ENCODE data around the gene LENG1. TPM values are rescaled to one million over a fixed set of nuclear protein-coding genes. Genes with fewer than 3 reads are reported as not detected.

The LENG1 gene
- total RNA-seq, 1 experiment from 2014 or later = 1.6 TPM

DNA sequence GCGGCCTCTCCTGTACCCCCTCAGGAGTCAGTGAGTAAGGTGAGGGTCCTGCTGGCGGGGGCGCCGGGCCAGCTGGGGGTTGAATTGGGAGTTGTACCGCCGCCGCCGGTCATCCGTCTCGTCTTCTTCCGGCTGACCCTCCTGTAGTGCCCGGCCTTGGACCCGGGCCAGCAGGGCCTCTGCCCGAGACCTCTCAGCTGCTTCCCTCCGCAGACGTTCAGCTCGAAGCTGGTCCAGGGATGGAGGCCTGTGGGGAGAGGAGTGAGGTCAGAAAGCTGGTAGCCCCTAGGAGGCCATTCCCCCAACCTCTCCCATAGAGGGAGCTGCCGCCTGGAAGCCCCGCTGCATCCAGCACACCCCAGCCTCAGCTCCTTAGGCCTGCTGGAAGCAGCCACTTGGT is 3.8 kb downstream of the LENG1 start:
- Histone ChIP-seq H2AFZ (ENCODE audit: low read length) (no peak overlapping the region), H3K9me3 (ENCODE audit: low read length) (no peaks in the 10 kb centered on the region), H3K9me2 (replicated peaks; ENCODE audit: insufficient read depth, low read length) (no peaks in the 10 kb centered on the region), H3K27ac (ENCODE audit: low read length) (no peak overlapping the region), H3K4me2 (ENCODE audit: low read depth, low read length, poor library complexity, severe bottlenecking) (no peak overlapping the region), H3K79me2 (ENCODE audit: low read length) (peaks cover 8% of the 10 kb centered on the region), H3K27me3 (ENCODE audit: low read length) (no peaks in the 10 kb centered on the region), H4K20me1 (ENCODE audit: insufficient read depth, low read depth, low read length) (peaks cover 32% of the 10 kb centered on the region), H3K4me3 (ENCODE audit: low read length) (no peak overlapping the region), H3K4me1 (ENCODE audit: low read length) (peaks cover 26% of the 10 kb centered on the region), H3K9ac (ENCODE audit: low read length) (no peak overlapping the region), H3K36me3 (ENCODE audit: insufficient read depth, low read length) (peaks cover 44% of the 10 kb centered on the region)
- DNase-seq = no peak

GRCh38 chr19:54154603-54155345 is 4.7 kb downstream of the LENG1 start:
- no peak overlapping the region for H2AFZ ChIP-seq (ENCODE audit: low read length)
- H3K4me3 ChIP-seq (ENCODE audit: low read length) = no peak overlapping the region
- 0 out of 2 replicates have a peak, but pooled peaks cover 3% of the 10 kb centered on the region for H3K79me2 ChIP-seq (ENCODE audit: low read length)
- no peaks in the 10 kb centered on the region for H3K9me2 ChIP-seq (replicated peaks; ENCODE audit: insufficient read depth, low read length)
- DNase-seq = no peak
- peaks cover 39% of the 10 kb centered on the region for H4K20me1 ChIP-seq (ENCODE audit: insufficient read depth, low read depth, low read length)
- no peak overlapping the region for H3K27ac ChIP-seq (ENCODE audit: low read length)
- H3K27me3 ChIP-seq (ENCODE audit: low read length) = no peaks in the 10 kb centered on the region
- no peak overlapping the region for H3K9ac ChIP-seq (ENCODE audit: low read length)
- peaks cover 50% of the 10 kb centered on the region for H3K36me3 ChIP-seq (ENCODE audit: insufficient read depth, low read length)
- H3K4me2 ChIP-seq (ENCODE audit: low read depth, low read length, poor library complexity, severe bottlenecking) = no peak overlapping the region
- no peaks in the 10 kb centered on the region for H3K9me3 ChIP-seq (ENCODE audit: low read length)
- peaks cover 22% of the 10 kb centered on the region for H3K4me1 ChIP-seq (ENCODE audit: low read length)

DNA sequence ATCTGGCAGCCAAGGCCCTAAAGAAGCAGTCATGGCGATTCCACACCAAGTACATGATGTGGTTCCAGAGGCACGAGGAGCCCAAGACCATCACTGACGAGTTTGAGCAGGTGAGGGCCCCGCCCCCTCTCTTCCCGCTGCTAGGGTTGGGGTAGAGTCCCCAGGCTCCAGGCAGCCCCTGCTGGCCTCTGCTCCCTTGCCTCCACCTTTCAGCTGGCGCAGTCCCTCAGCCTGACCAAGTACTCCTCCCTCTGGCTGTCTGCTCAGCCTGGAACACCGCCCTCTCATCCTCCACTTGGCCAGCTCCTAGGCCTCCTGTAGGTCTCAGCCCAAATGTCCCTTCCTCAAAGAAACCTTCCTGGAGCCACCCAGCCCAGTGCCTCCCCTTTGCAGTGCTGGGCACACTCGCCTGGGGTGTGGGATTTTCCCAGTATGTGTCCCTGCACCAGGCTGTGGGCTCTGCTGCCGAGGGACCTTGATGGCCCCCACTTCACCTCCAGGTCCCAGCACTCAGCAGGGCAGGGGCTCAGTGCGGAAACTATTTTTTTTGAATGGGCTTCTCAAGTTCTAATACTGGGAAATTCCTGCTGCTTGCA is 5.7 kb downstream of the LENG1 start:
- Histone ChIP-seq H3K9me2 (replicated peaks; ENCODE audit: insufficient read depth, low read length) (no peaks in the 10 kb centered on the region), H3K4me3 (ENCODE audit: low read length) (no peak overlapping the region), H3K27me3 (ENCODE audit: low read length) (no peaks in the 10 kb centered on the region), H2AFZ (ENCODE audit: low read length) (no peak overlapping the region), H3K9me3 (ENCODE audit: low read length) (no peaks in the 10 kb centered on the region), H3K9ac (ENCODE audit: low read length) (no peak overlapping the region), H3K36me3 (ENCODE audit: insufficient read depth, low read length) (peaks cover 58% of the 10 kb centered on the region), H4K20me1 (ENCODE audit: insufficient read depth, low read depth, low read length) (peaks cover 44% of the 10 kb centered on the region), H3K4me2 (ENCODE audit: low read depth, low read length, poor library complexity, severe bottlenecking) (no peak overlapping the region), H3K79me2 (ENCODE audit: low read length) (0 out of 2 replicates have a peak, but pooled peaks cover 3% of the 10 kb centered on the region), H3K4me1 (ENCODE audit: low read length) (peaks cover 17% of the 10 kb centered on the region), H3K27ac (ENCODE audit: low read length) (no peak overlapping the region)
- no peak for DNase-seq

DNA sequence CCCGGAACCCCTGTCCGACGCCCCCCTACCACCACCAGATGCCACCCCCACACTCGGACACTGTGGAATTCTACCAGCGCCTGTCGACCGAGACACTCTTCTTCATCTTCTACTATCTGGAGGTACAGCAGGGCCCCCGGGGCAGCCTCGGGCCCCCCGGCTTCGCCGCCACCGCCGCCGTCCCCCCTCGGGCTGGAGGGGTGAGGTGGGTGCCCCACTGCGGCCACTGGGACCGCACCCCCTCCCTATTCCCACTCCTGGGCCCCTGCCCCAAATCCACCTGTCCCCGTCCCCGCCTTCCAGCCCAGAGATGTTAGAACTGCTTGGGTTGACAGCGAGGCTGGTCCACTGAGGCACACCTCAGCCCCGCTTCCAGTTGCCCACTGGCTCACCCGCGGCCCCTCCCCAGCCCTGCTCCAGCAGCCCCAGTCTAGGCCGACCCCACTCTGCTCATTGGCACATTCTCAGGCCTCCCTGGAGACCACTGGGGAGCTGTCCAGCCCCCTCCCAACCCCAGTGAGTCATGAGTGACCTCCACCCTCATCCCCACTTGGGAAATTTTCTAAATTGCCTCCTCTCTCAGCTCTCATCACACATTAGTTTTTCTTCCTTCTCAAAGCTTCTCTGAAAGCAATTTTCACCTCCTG is 6.5 kb downstream of the LENG1 start:
- no peaks in the 10 kb centered on the region for H3K9me2 ChIP-seq (replicated peaks; ENCODE audit: insufficient read depth, low read length)
- peaks cover 63% of the 10 kb centered on the region for H3K36me3 ChIP-seq (ENCODE audit: insufficient read depth, low read length)
- no peaks in the 10 kb centered on the region for H3K79me2 ChIP-seq (ENCODE audit: low read length)
- peaks cover 37% of the 10 kb centered on the region for H4K20me1 ChIP-seq (ENCODE audit: insufficient read depth, low read depth, low read length)
- H2AFZ ChIP-seq (ENCODE audit: low read length) = no peak overlapping the region
- H3K27me3 ChIP-seq (ENCODE audit: low read length) = no peaks in the 10 kb centered on the region
- no peaks in the 10 kb centered on the region for H3K9me3 ChIP-seq (ENCODE audit: low read length)
- no peak overlapping the region for H3K4me2 ChIP-seq (ENCODE audit: low read depth, low read length, poor library complexity, severe bottlenecking)
- H3K9ac ChIP-seq (ENCODE audit: low read length) = no peak overlapping the region
- no peak overlapping the region for H3K27ac ChIP-seq (ENCODE audit: low read length)
- H3K4me1 ChIP-seq (ENCODE audit: low read length) = peaks cover 9% of the 10 kb centered on the region
- DNase-seq = no peak
- H3K4me3 ChIP-seq (ENCODE audit: low read length) = no peak overlapping the region

- Histone ChIP-seq H3K27ac (ENCODE audit: low read length) (no peak overlapping the region), H3K27me3 (ENCODE audit: low read length) (no peaks in the 10 kb centered on the region), H3K4me1 (ENCODE audit: low read length) (peaks cover 4% of the 10 kb centered on the region; the same call in 1 of the 2 replicates), H2AFZ (ENCODE audit: low read length) (no peak overlapping the region), H3K9me2 (replicated peaks; ENCODE audit: insufficient read depth, low read length) (no peaks in the 10 kb centered on the region), H3K4me3 (ENCODE audit: low read length) (no peak overlapping the region), H3K9me3 (ENCODE audit: low read length) (no peaks in the 10 kb centered on the region), H3K9ac (ENCODE audit: low read length) (no peak overlapping the region), H3K79me2 (ENCODE audit: low read length) (no peaks in the 10 kb centered on the region), H3K4me2 (ENCODE audit: low read depth, low read length, poor library complexity, severe bottlenecking) (no peak overlapping the region), H4K20me1 (ENCODE audit: insufficient read depth, low read depth, low read length) (peaks cover 39% of the 10 kb centered on the region), H3K36me3 (ENCODE audit: insufficient read depth, low read length) (peaks cover 63% of the 10 kb centered on the region)
- no peak for DNase-seq
These were observed 7.3 kb downstream of the LENG1 start for GRCh38 chr19:54152267-54152666.

GRCh38 chr19:54151362-54152035 is 8.0 kb downstream of the LENG1 start:
- Histone ChIP-seq H3K79me2 (ENCODE audit: low read length) (no peaks in the 10 kb centered on the region), H3K4me3 (ENCODE audit: low read length) (no peak overlapping the region), H3K4me1 (ENCODE audit: low read length) (no peaks in the 10 kb centered on the region), H3K36me3 (ENCODE audit: insufficient read depth, low read length) (peaks cover 64% of the 10 kb centered on the region), H3K27me3 (ENCODE audit: low read length) (no peaks in the 10 kb centered on the region), H2AFZ (ENCODE audit: low read length) (no peak overlapping the region), H3K9ac (ENCODE audit: low read length) (no peak overlapping the region), H3K27ac (ENCODE audit: low read length) (no peak overlapping the region), H3K9me3 (ENCODE audit: low read length) (no peaks in the 10 kb centered on the region), H3K4me2 (ENCODE audit: low read depth, low read length, poor library complexity, severe bottlenecking) (no peak overlapping the region), H3K9me2 (replicated peaks; ENCODE audit: insufficient read depth, low read length) (no peaks in the 10 kb centered on the region), H4K20me1 (ENCODE audit: insufficient read depth, low read depth, low read length) (peaks cover 42% of the 10 kb centered on the region)
- DNase-seq = no peak

DNA sequence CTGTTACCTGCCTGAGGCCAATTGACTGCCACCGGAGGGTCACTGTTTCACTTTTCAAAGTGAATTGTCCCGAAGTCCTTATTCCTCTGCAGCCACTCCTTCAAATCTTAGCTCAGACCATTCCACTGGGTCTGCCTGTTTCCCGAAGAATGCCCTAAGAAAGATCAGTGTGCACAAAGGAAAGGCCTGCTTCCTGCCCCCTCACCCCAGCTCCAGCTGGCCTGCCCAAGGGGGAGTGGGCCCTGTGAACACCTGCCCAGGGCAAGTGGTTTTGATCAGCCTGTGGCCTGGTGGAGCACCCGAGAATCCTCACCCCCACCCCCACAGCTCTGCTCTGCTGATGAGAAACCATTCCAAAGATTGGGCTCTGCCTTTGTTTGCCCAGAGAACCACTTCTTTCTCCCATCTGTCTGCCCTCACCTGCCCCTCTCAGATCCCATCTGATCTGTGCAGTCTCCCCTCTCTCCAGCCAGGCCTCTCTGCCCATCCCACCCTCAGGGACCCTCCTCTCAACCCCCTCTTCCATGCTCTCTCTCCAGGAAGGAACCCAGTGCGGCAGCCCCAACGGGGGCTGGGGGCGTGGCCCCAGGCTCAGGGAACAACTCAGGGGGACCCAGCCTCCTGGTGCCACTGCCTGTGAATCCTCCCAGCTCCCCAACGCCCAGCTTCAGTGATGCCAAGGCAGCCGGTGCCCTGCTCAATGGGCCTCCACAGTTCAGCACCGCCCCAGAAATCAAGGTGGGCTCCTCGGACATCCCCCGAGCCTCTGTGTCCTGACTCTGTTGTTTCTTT is 10.3 kb downstream of the LENG1 start:
- Histone ChIP-seq H3K36me3 (ENCODE audit: insufficient read depth, low read length) (peaks cover 57% of the 10 kb centered on the region), H2AFZ (ENCODE audit: low read length) (no peak overlapping the region), H3K9ac (ENCODE audit: low read length) (no peak overlapping the region), H3K27me3 (ENCODE audit: low read length) (no peaks in the 10 kb centered on the region), H3K4me3 (ENCODE audit: low read length) (no peak overlapping the region), H3K9me3 (ENCODE audit: low read length) (no peaks in the 10 kb centered on the region), H3K4me1 (ENCODE audit: low read length) (no peaks in the 10 kb centered on the region), H3K4me2 (ENCODE audit: low read depth, low read length, poor library complexity, severe bottlenecking) (no peak overlapping the region), H4K20me1 (ENCODE audit: insufficient read depth, low read depth, low read length) (peaks cover 43% of the 10 kb centered on the region), H3K79me2 (ENCODE audit: low read length) (no peaks in the 10 kb centered on the region), H3K9me2 (replicated peaks; ENCODE audit: insufficient read depth, low read length) (no peaks in the 10 kb centered on the region), H3K27ac (ENCODE audit: low read length) (no peak overlapping the region)
- DNase-seq = no peak
